Tibial artery (tissue), 4 donors: ENCODE measurements around the gene PDE9A.

Source experiments
- DNase-seq, 2 donors: peaks; one replicate each; pipeline ENCODE4 v3.0.0-alpha.2; 2019
- H3K27ac ChIP-seq, 2 donors: fragments of 200-600 bp; sonication (generic) in 1 of 2; 1 replicate in 1 of 2; 2 replicates in 1 of 2; pipeline ENCODE4 v1.5.1; 2018 to 2019; ENCODE audit warnings: mild to moderate bottlenecking in 1 of 2
- H3K27me3 ChIP-seq, 2 donors: fragments of 200-600 bp; sonication (generic) in 1 of 2; one replicate each; pipeline versions ENCODE4 v1.5.1 to v1.6.0; 2016 to 2019
- H3K36me3 ChIP-seq, 3 donors: fragments of 200-600 bp; sonication (generic) in 2 of 3; one replicate each; pipeline ENCODE4 v1.5.1; 2016 to 2019; ENCODE audit warnings: mild to moderate bottlenecking in 2 of 3
- H3K4me1 ChIP-seq, 4 donors: fragments of 200-600 bp; sonication (generic) in 2 of 4; 1 replicate in 3 of 4; 2 replicates in 1 of 4; pipeline ENCODE4 v1.5.1; 2016 to 2019
- H3K4me3 ChIP-seq, 2 donors: fragments of 200-600 bp; sonication (generic) in 1 of 2; 1 replicate in 1 of 2; 2 replicates in 1 of 2; pipeline ENCODE4 v1.5.1; 2018 to 2019; ENCODE audit warnings: mild to moderate bottlenecking in 2 of 2
- H3K9me3 ChIP-seq, 3 donors: fragments of 200-600 bp; sonication (generic) in 1 of 3; one replicate each; pipeline ENCODE4 v1.5.1; 2016 to 2019
- CTCF ChIP-seq, 2 experiments: fragments of 200-600 bp in 1 of 2; fragments of 450-650 bp in 1 of 2; IDR thresholded peaks; one replicate each; pipeline ENCODE4 v1.5.1; 2017 to 2019; ENCODE audit warnings: antibody characterized with exemption in 2 of 2, mild to moderate bottlenecking in 1 of 2, moderate library complexity in 1 of 2
- intact Hi-C: fragments of 100-400 bp; cut with DNase I; formaldehyde crosslinking; loops from one replicate; pipeline ENCODE4 v1.15.0; 2023; ENCODE audit warnings: low total_unique reads

PDE9A gene

GRCh38 chr21:42694751-42695696, 41.6 kb downstream of the PDE9A start:
- TF ChIP-seq CTCF (IDR thresholded peaks at IDR 0.05) = no peak
- no peaks in the 10 kb centered on the region for H3K36me3 ChIP-seq
- intact Hi-C loops = no loop called here

GRCh38 chr21:42695697-42696380, 42.4 kb downstream of the PDE9A start:
- TF ChIP-seq CTCF (IDR thresholded peaks at IDR 0.05) = no peak

More at GRCh38 chr21:42694751-42695696, 41.6 kb downstream of the PDE9A start:
- Histone ChIP-seq H3K27me3 (no peaks in the 10 kb centered on the region), H3K9me3 (no peaks in the 10 kb centered on the region), H3K27ac (no peak overlapping the region), H3K4me3 (no peak overlapping the region), H3K4me1 (no peaks in the 10 kb centered on the region)
- no peak for DNase-seq

GRCh38 chr21:42696501-42697040, 43.1 kb downstream of the PDE9A start:
- H3K36me3 ChIP-seq = no peaks in the 10 kb centered on the region
- H3K4me3 ChIP-seq = no peak overlapping the region
- H3K27ac ChIP-seq = no peak overlapping the region
- H3K4me1 ChIP-seq = no peaks in the 10 kb centered on the region
- TF ChIP-seq CTCF (IDR thresholded peaks at IDR 0.05) = no peak
- H3K27me3 ChIP-seq = no peaks in the 10 kb centered on the region
- intact Hi-C loops = no loop called here
- no peaks in the 10 kb centered on the region for H3K9me3 ChIP-seq
- DNase-seq = no peak

More at GRCh38 chr21:42695697-42696380, 42.4 kb downstream of the PDE9A start:
- Histone ChIP-seq H3K4me1 (no peaks in the 10 kb centered on the region), H3K36me3 (no peaks in the 10 kb centered on the region), H3K4me3 (no peak overlapping the region), H3K27me3 (no peaks in the 10 kb centered on the region), H3K9me3 (no peaks in the 10 kb centered on the region), H3K27ac (no peak overlapping the region)
- DNase-seq = peak in 1 of 2 donors; percentile 25
- intact Hi-C loops = no loop called here

- DNase-seq = no peak
- Histone ChIP-seq H3K4me1 (no peaks in the 10 kb centered on the region), H3K9me3 (no peaks in the 10 kb centered on the region), H3K27ac (no peak overlapping the region), H3K36me3 (no peaks in the 10 kb centered on the region), H3K4me3 (no peak overlapping the region), H3K27me3 (no peaks in the 10 kb centered on the region)
- intact Hi-C loops = no loop called here
- no peak for TF ChIP-seq CTCF (IDR thresholded peaks at IDR 0.05)
Measured at GRCh38 chr21:42698733-42699132, 45.3 kb downstream of the PDE9A start.

- Histone ChIP-seq H3K36me3 (no peaks in the 10 kb centered on the region), H3K4me3 (no peak overlapping the region), H3K4me1 (no peaks in the 10 kb centered on the region), H3K27me3 (no peaks in the 10 kb centered on the region), H3K27ac (no peak overlapping the region), H3K9me3 (no peaks in the 10 kb centered on the region)
- DNase-seq = no peak
- TF ChIP-seq CTCF (IDR thresholded peaks at IDR 0.05) = no peak
- intact Hi-C loops = no loop called here
Measured at GRCh38 chr21:42699196-42699595, 45.8 kb downstream of the PDE9A start.
